ENCODE data around the gene AAK1.
"Not testable (repeated sequence)": the region's sequence is repeated elsewhere in the genome, so short reads cannot be mapped to it uniquely, and the experiment has no call there.

The AAK1 gene

GRCh38 chr2:69450735-69451416 lies 192.7 kb downstream of the AAK1 start:
- H3K36me3 ChIP-seq (replicated peaks) = no peaks in the 10 kb centered on the region
- H3K9me3 ChIP-seq = no peaks in the 10 kb centered on the region
- peaks cover 18% of the 10 kb centered on the region for H3K4me1 ChIP-seq
- peak; percentile 43 to 44 for DNase-seq (ENCODE audit: low spot score in 2 of 2)
- H3K27me3 ChIP-seq (ENCODE audit: low read depth) = no peaks in the 10 kb centered on the region
- in situ Hi-C loops (cut with MboI; ENCODE audit: low sequenced_read_pairs) = no loop called here
- H3K4me3 ChIP-seq = no peak overlapping the region

- in situ Hi-C loops (cut with MboI; ENCODE audit: low sequenced_read_pairs) = no loop called here
- no peak for DNase-seq (ENCODE audit: low spot score in 2 of 2)
- no peak overlapping the region for H3K4me3 ChIP-seq
- H3K36me3 ChIP-seq (replicated peaks) = no peaks in the 10 kb centered on the region
- H3K27me3 ChIP-seq (ENCODE audit: low read depth) = no peaks in the 10 kb centered on the region
- H3K9me3 ChIP-seq = no peaks in the 10 kb centered on the region
- peaks cover 18% of the 10 kb centered on the region for H3K4me1 ChIP-seq
Measured at GRCh38 chr2:69449906-69450305, 193.6 kb downstream of the AAK1 start.

- H3K4me1 ChIP-seq; H3K9me3 ChIP-seq; H3K4me3 ChIP-seq; DNase-seq (ENCODE audit: low spot score in 2 of 2); H3K36me3 ChIP-seq (replicated peaks); in situ Hi-C loops (cut with MboI; ENCODE audit: low sequenced_read_pairs); H3K27me3 ChIP-seq (ENCODE audit: low read depth): not testable (repeated sequence)
Measured at GRCh38 chr2:69443673-69444072, 199.9 kb downstream of the AAK1 start.

- H3K27me3 ChIP-seq (ENCODE audit: low read depth); H3K4me3 ChIP-seq; DNase-seq (ENCODE audit: low spot score in 2 of 2); H3K36me3 ChIP-seq (replicated peaks); in situ Hi-C loops (cut with MboI; ENCODE audit: low sequenced_read_pairs); H3K9me3 ChIP-seq: not testable (repeated sequence)
- H3K4me1 ChIP-seq = peaks cover 14% of the 10 kb centered on the region
Measured at GRCh38 chr2:69439499-69439898, 204.0 kb downstream of the AAK1 start.

- H3K27me3 ChIP-seq (ENCODE audit: low read depth) = no peaks in the 10 kb centered on the region
- DNase-seq (ENCODE audit: low spot score in 2 of 2) = no peak
- H3K4me3 ChIP-seq = no peak overlapping the region
- peaks cover 14% of the 10 kb centered on the region for H3K4me1 ChIP-seq
- no peaks in the 10 kb centered on the region for H3K36me3 ChIP-seq (replicated peaks)
- H3K9me3 ChIP-seq = no peaks in the 10 kb centered on the region
- in situ Hi-C loops (cut with MboI; ENCODE audit: low sequenced_read_pairs) = no loop called here
Measured at GRCh38 chr2:69438580-69438979, 205.0 kb downstream of the AAK1 start.

- peaks cover 14% of the 10 kb centered on the region for H3K4me1 ChIP-seq
- no peaks in the 10 kb centered on the region for H3K9me3 ChIP-seq
- no peaks in the 10 kb centered on the region for H3K27me3 ChIP-seq (ENCODE audit: low read depth)
- in situ Hi-C loops (cut with MboI; ENCODE audit: low sequenced_read_pairs) = no loop called here
- H3K36me3 ChIP-seq (replicated peaks) = no peaks in the 10 kb centered on the region
- H3K4me3 ChIP-seq = peak overlapping the region; percentile 93
- no peak for DNase-seq (ENCODE audit: low spot score in 2 of 2)
Measured at GRCh38 chr2:69437751-69438154, 205.8 kb downstream of the AAK1 start.

- in situ Hi-C loops (cut with MboI; ENCODE audit: low sequenced_read_pairs) = no loop called here
- Histone ChIP-seq H3K9me3 (no peaks in the 10 kb centered on the region), H3K36me3 (replicated peaks) (no peaks in the 10 kb centered on the region), H3K4me1 (peaks cover 14% of the 10 kb centered on the region), H3K4me3 (peak within 1 kb of the TSS; percentile 93), H3K27me3 (ENCODE audit: low read depth) (no peaks in the 10 kb centered on the region)
- peak; percentile 87 to 95 for DNase-seq (ENCODE audit: low spot score in 2 of 2)
Measured at GRCh38 chr2:69436938-69437750, 206.4 kb downstream of the AAK1 start, which contains the start of gene NFU1. TSS of gene NFU1 (minus strand) at chr2:69437435. CDS start at chr2:69437422, 13 bp downstream.

GRCh38 chr2:69436596-69436937 lies 207.0 kb downstream of the AAK1 start:
- peak overlapping the region; percentile 93 for H3K4me3 ChIP-seq
- no peaks in the 10 kb centered on the region for H3K27me3 ChIP-seq (ENCODE audit: low read depth)
- H3K9me3 ChIP-seq = no peaks in the 10 kb centered on the region
- DNase-seq (ENCODE audit: low spot score in 2 of 2) = peak in 1 of 2 experiments; percentile 23
- in situ Hi-C loops (cut with MboI; ENCODE audit: low sequenced_read_pairs) = no loop called here
- H3K36me3 ChIP-seq (replicated peaks) = no peaks in the 10 kb centered on the region
- H3K4me1 ChIP-seq = peaks cover 14% of the 10 kb centered on the region

GRCh38 chr2:69434753-69435152 lies 208.8 kb downstream of the AAK1 start:
- H3K4me1 ChIP-seq = peaks cover 14% of the 10 kb centered on the region
- no peaks in the 10 kb centered on the region for H3K27me3 ChIP-seq (ENCODE audit: low read depth)
- no peaks in the 10 kb centered on the region for H3K9me3 ChIP-seq

GRCh38 chr2:69429491-69430183 lies 213.9 kb downstream of the AAK1 start:
- no peaks in the 10 kb centered on the region for H3K9me3 ChIP-seq
- H3K27me3 ChIP-seq (ENCODE audit: low read depth) = no peaks in the 10 kb centered on the region
- in situ Hi-C loops (cut with MboI; ENCODE audit: low sequenced_read_pairs) = no loop called here
- H3K4me3 ChIP-seq = no peak overlapping the region
- DNase-seq (ENCODE audit: low spot score in 2 of 2) = no peak
- H3K4me1 ChIP-seq = no peaks in the 10 kb centered on the region; the same call in 1 of the 2 replicates
- peaks cover 21% of the 10 kb centered on the region for H3K36me3 ChIP-seq (replicated peaks)

More at GRCh38 chr2:69434753-69435152, 208.8 kb downstream of the AAK1 start:
- Histone ChIP-seq H3K36me3 (replicated peaks) (no peaks in the 10 kb centered on the region), H3K4me3 (no peak overlapping the region)
- in situ Hi-C loops (cut with MboI; ENCODE audit: low sequenced_read_pairs) = no loop called here
- no peak for DNase-seq (ENCODE audit: low spot score in 2 of 2)

- Histone ChIP-seq H3K9me3 (no peaks in the 10 kb centered on the region), H3K36me3 (replicated peaks) (peaks cover 21% of the 10 kb centered on the region), H3K4me3 (no peak overlapping the region), H3K27me3 (ENCODE audit: low read depth) (no peaks in the 10 kb centered on the region), H3K4me1 (no peaks in the 10 kb centered on the region; the same call in 1 of the 2 replicates)
- in situ Hi-C loops (cut with MboI; ENCODE audit: low sequenced_read_pairs) = no loop called here
- no peak for DNase-seq (ENCODE audit: low spot score in 2 of 2)
Measured at GRCh38 chr2:69428981-69429380, 214.6 kb downstream of the AAK1 start.

- no peak for DNase-seq (ENCODE audit: low spot score in 2 of 2)
- Histone ChIP-seq H3K4me1 (no peaks in the 10 kb centered on the region; the same call in 1 of the 2 replicates), H3K27me3 (ENCODE audit: low read depth) (no peaks in the 10 kb centered on the region), H3K4me3 (no peak overlapping the region), H3K36me3 (replicated peaks) (peaks cover 26% of the 10 kb centered on the region), H3K9me3 (no peaks in the 10 kb centered on the region)
- in situ Hi-C loops (cut with MboI; ENCODE audit: low sequenced_read_pairs) = no loop called here
Measured at GRCh38 chr2:69424419-69424818, 219.1 kb downstream of the AAK1 start.

- DNase-seq (ENCODE audit: low spot score in 2 of 2) = no peak
- H3K27me3 ChIP-seq (ENCODE audit: low read depth) = no peaks in the 10 kb centered on the region
- peaks cover 30% of the 10 kb centered on the region for H3K36me3 ChIP-seq (replicated peaks)
- no peak overlapping the region for H3K4me3 ChIP-seq
- no peaks in the 10 kb centered on the region for H3K9me3 ChIP-seq
- H3K4me1 ChIP-seq = no peaks in the 10 kb centered on the region
- in situ Hi-C loops (cut with MboI; ENCODE audit: low sequenced_read_pairs) = no loop called here
Measured at GRCh38 chr2:69422198-69422597, 221.3 kb downstream of the AAK1 start.

- H3K9me3 ChIP-seq; H3K27me3 ChIP-seq (ENCODE audit: low read depth); H3K4me1 ChIP-seq; DNase-seq (ENCODE audit: low spot score in 2 of 2); H3K4me3 ChIP-seq; in situ Hi-C loops (cut with MboI; ENCODE audit: low sequenced_read_pairs): not testable (repeated sequence)
- H3K36me3 ChIP-seq (replicated peaks) = peaks cover 19% of the 10 kb centered on the region
Measured at GRCh38 chr2:69419111-69419510, 224.4 kb downstream of the AAK1 start.

Measured in HAP-1 (cell line).